IMR-90 (cell line): ENCODE measurements around the gene CBX8. TPM values are rescaled to one million over a fixed set of nuclear protein-coding genes. Genes with fewer than 3 reads are reported as not detected.

Experiments used
- ATAC-seq: fragments of 200-7000 bp; cut with Tn5 transposase; 2 replicates; pipeline ENCODE4 v1.9.1; 2020; ENCODE audit warnings: low read depth, mild to moderate bottlenecking, moderate library complexity
- BruUV-seq: library from RNA; stranded (reverse); fragments of 400-500 nt; replicated peaks from 2 replicates; lab custom pipeline; 2021; lab: Mats Ljungman, UMichigan
- CTCF ChIA-PET: fragments of 300-600 bp; formaldehyde crosslinking; extraction: SDS; loops from one replicate; lab custom pipeline; 2021; ENCODE audit warnings: antibody characterized with exemption; lab: Yijun Ruan, JAX
- POLR2A ChIA-PET: fragments of 300-600 bp; sonication (Branson Sonifier 250); formaldehyde crosslinking; loops from one replicate; lab custom pipeline; 2022; ENCODE audit warnings: antibody characterized with exemption; ENCODE audit not compliant: unreplicated experiment; lab: Charles Lee
- DNase-seq: peaks from one replicate; pipeline ENCODE4 v3.0.0; 2013
- H2AFZ ChIP-seq: replicated peaks from 2 replicates; pipeline ENCODE3; 2013; ENCODE audit warnings: low read length, mild to moderate bottlenecking; ENCODE audit not compliant: poor library complexity
- H2AK5ac ChIP-seq: 2 replicates; pipeline ENCODE4 v1.6.1; 2013; ENCODE audit warnings: low read depth, low read length, inconsistent platforms
- H2AK9ac ChIP-seq: replicated peaks from 2 replicates; pipeline ENCODE3; 2013; ENCODE audit warnings: mild to moderate bottlenecking, low read depth, low read length, moderate library complexity; ENCODE audit not compliant: poor library complexity
- H2BK120ac ChIP-seq: 2 replicates; pipeline ENCODE4 v1.6.1; 2013; ENCODE audit warnings: low read depth, low read length, inconsistent platforms
- H2BK15ac ChIP-seq: 3 replicates; pipeline ENCODE4 v1.6.1; 2013; ENCODE audit warnings: low read depth, low read length, inconsistent platforms
- H2BK20ac ChIP-seq: 2 replicates; pipeline ENCODE4 v1.6.1; 2013; ENCODE audit warnings: low read depth, mild to moderate bottlenecking, inconsistent platforms, low read length, moderate library complexity
- H2BK5ac ChIP-seq: 2 replicates; pipeline ENCODE4 v1.6.1; 2013; ENCODE audit warnings: mild to moderate bottlenecking, low read depth, low read length, inconsistent platforms; ENCODE audit not compliant: poor library complexity, severe bottlenecking
- H3K14ac ChIP-seq: replicated peaks from 2 replicates; pipeline ENCODE4 v1.6.1; 2013; ENCODE audit warnings: low read depth, low read length, inconsistent platforms
- H3K18ac ChIP-seq: 2 replicates; pipeline ENCODE4 v1.6.1; 2013; ENCODE audit warnings: low read depth, low read length, control low read depth
- H3K23ac ChIP-seq: 2 replicates; pipeline ENCODE4 v1.6.1; 2013; ENCODE audit warnings: low read depth, low read length, inconsistent platforms
- H3K27ac ChIP-seq: 2 replicates; pipeline ENCODE4 v1.5.1; 2013; ENCODE audit warnings: mild to moderate bottlenecking, control low read depth, low read length; ENCODE audit not compliant: insufficient read depth
- H3K27me3 ChIP-seq: 2 replicates; pipeline ENCODE4 v1.6.1; 2013; ENCODE audit warnings: low read length; ENCODE audit not compliant: control insufficient read depth, insufficient read depth
- H3K36me3 ChIP-seq: 2 replicates; pipeline ENCODE4 v1.6.1; 2013; ENCODE audit warnings: low read length, mixed read lengths; ENCODE audit not compliant: control insufficient read depth, insufficient read depth
- H3K4ac ChIP-seq: 2 replicates; pipeline ENCODE4 v1.6.1; 2013; ENCODE audit warnings: low read depth, low read length, inconsistent platforms
- H3K4me1 ChIP-seq: 2 replicates; pipeline ENCODE4 v1.6.1; 2013; ENCODE audit warnings: low read length, mixed read lengths; ENCODE audit not compliant: control insufficient read depth, insufficient read depth
- H3K4me2 ChIP-seq: 2 replicates; pipeline ENCODE4 v1.6.1; 2013; ENCODE audit warnings: low read depth, mild to moderate bottlenecking, control low read depth, low read length, moderate library complexity
- H3K4me3 ChIP-seq: 2 replicates; pipeline ENCODE4 v1.5.1; 2013; ENCODE audit warnings: low read depth, mild to moderate bottlenecking, control low read depth, low read length, moderate library complexity; ENCODE audit not compliant: insufficient read depth
- H3K56ac ChIP-seq: 2 replicates; pipeline ENCODE4 v1.6.1; 2013; ENCODE audit warnings: low read length, inconsistent platforms; ENCODE audit not compliant: insufficient read depth; ENCODE audit errors: extremely low read depth
- H3K79me1 ChIP-seq, 2 experiments: 2 replicates each; pipeline ENCODE4 v1.6.1; 2013; ENCODE audit warnings: low read length in 2 of 2, inconsistent platforms in 1 of 2, low read depth in 1 of 2
- H3K9ac ChIP-seq: 2 replicates; pipeline ENCODE4 v1.6.1; 2013; ENCODE audit warnings: low read depth, low read length, control low read depth
- H3K9me1 ChIP-seq: 2 replicates; pipeline ENCODE4 v1.6.1; 2013; ENCODE audit warnings: low read length, inconsistent platforms; ENCODE audit not compliant: insufficient read depth
- H3K9me3 ChIP-seq: 2 replicates; pipeline ENCODE4 v1.6.1; 2013; ENCODE audit warnings: low read length; ENCODE audit not compliant: control insufficient read depth, insufficient read depth
- H4K20me1 ChIP-seq: 2 replicates; pipeline ENCODE4 v1.6.1; 2013; ENCODE audit warnings: low read length, inconsistent platforms; ENCODE audit not compliant: insufficient read depth
- H4K5ac ChIP-seq: 2 replicates; pipeline ENCODE4 v1.6.1; 2013; ENCODE audit warnings: mild to moderate bottlenecking, low read depth, low read length, control low read depth
- H4K8ac ChIP-seq, 2 experiments: 2 replicates each; pipeline ENCODE4 v1.6.1; 2013; ENCODE audit warnings: low read depth in 2 of 2, low read length in 2 of 2, control low read depth in 1 of 2, inconsistent platforms in 1 of 2
- H4K91ac ChIP-seq: 2 replicates; pipeline ENCODE4 v1.6.1; 2013; ENCODE audit warnings: low read depth, low read length, inconsistent platforms; ENCODE audit not compliant: insufficient read depth
- BHLHE40 ChIP-seq: fragments of 150-350 bp; IDR thresholded peaks from 2 replicates; pipeline ENCODE4 v1.6.1; 2016; ENCODE audit warnings: mild to moderate bottlenecking, low read depth, low read length
- CEBPB ChIP-seq: IDR thresholded peaks from 2 replicates; pipeline ENCODE4 v1.6.1; 2012; ENCODE audit warnings: low read depth, low read length, improper control_type of control experiment
- CHD1 ChIP-seq: IDR thresholded peaks from 2 replicates; pipeline ENCODE4 v1.6.1; 2012; ENCODE audit warnings: low read depth, low read length, improper control_type of control experiment
- ELK1 ChIP-seq: fragments of 150-350 bp; IDR thresholded peaks from 2 replicates; pipeline ENCODE4 v1.6.1; 2016; ENCODE audit warnings: low read depth, mild to moderate bottlenecking, low read length, moderate library complexity, borderline replicate concordance
- FOS ChIP-seq: fragments of 150-350 bp; IDR thresholded peaks from 2 replicates; pipeline ENCODE4 v1.6.1; 2016; ENCODE audit warnings: low read depth, low read length
- MAFK ChIP-seq: IDR thresholded peaks from 2 replicates; pipeline ENCODE4 v1.6.1; 2012; ENCODE audit warnings: low read depth, low read length, improper control_type of control experiment
- MAZ ChIP-seq: IDR thresholded peaks from 2 replicates; pipeline ENCODE4 v1.6.1; 2012; ENCODE audit warnings: low read depth, mild to moderate bottlenecking, low read length, improper control_type of control experiment, moderate library complexity, borderline replicate concordance
- MXI1 ChIP-seq: IDR thresholded peaks from 2 replicates; pipeline ENCODE4 v1.6.1; 2012; ENCODE audit warnings: low read depth, mild to moderate bottlenecking, low read length, moderate library complexity, borderline replicate concordance
- NFE2L2 ChIP-seq: fragments of 150-350 bp; IDR thresholded peaks from 2 replicates; pipeline ENCODE4 v1.6.1; 2016; ENCODE audit warnings: low read depth, mild to moderate bottlenecking, low read length
- POLR2A ChIP-seq: IDR thresholded peaks from 2 replicates; pipeline ENCODE4 v1.6.1; 2012; ENCODE audit warnings: mild to moderate bottlenecking, low read depth, low read length
- RAD21 ChIP-seq: IDR thresholded peaks from 2 replicates; pipeline ENCODE4 v1.6.1; 2012; ENCODE audit warnings: low read length, improper control_type of control experiment
- RCOR1 ChIP-seq: IDR thresholded peaks from 2 replicates; pipeline ENCODE4 v1.6.1; 2012; ENCODE audit warnings: mild to moderate bottlenecking, low read length, improper control_type of control experiment; ENCODE audit not compliant: insufficient replicate concordance
- RFX5 ChIP-seq: IDR thresholded peaks from 2 replicates; pipeline ENCODE4 v1.8.0; 2012; ENCODE audit warnings: low read depth, mild to moderate bottlenecking, low read length, moderate library complexity
- SMC3 ChIP-seq: fragments of 150-350 bp; IDR thresholded peaks from 2 replicates; pipeline ENCODE4 v1.6.1; 2016; ENCODE audit warnings: low read depth, mild to moderate bottlenecking, antibody characterized with exemption, low read length, moderate library complexity
- USF2 ChIP-seq: fragments of 150-350 bp; IDR thresholded peaks from 2 replicates; pipeline ENCODE4 v1.6.1; 2017; ENCODE audit warnings: mild to moderate bottlenecking, antibody characterized with exemption, low read length, low read depth
- WGBS, 2 experiments: methylation state at CpG; one replicate each; pipeline versions ENCODE4 v1.1.5 to v1.1.7; 2013; ENCODE audit warnings: missing lambda C conversion rate in 2 of 2; ENCODE audit not compliant: insufficient read length in 1 of 2; ENCODE audit errors: extremely low coverage in 2 of 2; 5-methylcytosine and 5-hydroxymethylcytosine counted together
- dilution Hi-C: fragments of 300-500 bp; cut with HindIII; formaldehyde crosslinking; loops from one replicate; pipeline ENCODE4 v1.14.3; 2018; ENCODE audit warnings: low sequenced_read_pairs; ENCODE audit not compliant: unreplicated experiment
- in situ Hi-C: fragments of 300-500 bp; cut with MboI; formaldehyde crosslinking; loops from 3 replicates; pipeline ENCODE4 v1.14.3; 2019; ENCODE audit warnings: low sequenced_read_pairs, inconsistent platforms, mixed read lengths
- intact Hi-C: fragments of 100-400 bp; cut with micrococcal nuclease; formaldehyde crosslinking; loops from 2 replicates; pipeline ENCODE4 v1.10.0; 2022
- polyA plus RNA-seq, 3 experiments: library from polyadenylated mRNA; depleted of rRNA; stranded (reverse); fragments of >200 nt; gene quantifications; 2 replicates each; pipeline ENCODE4 v1.2.3, GENCODE V29; 2012; ENCODE audit warnings: low replicate concordance in 1 of 3
- total RNA-seq: library from RNA; depleted of rRNA; stranded (reverse); fragments of >200 nt; gene quantifications from 2 replicates; pipeline ENCODE4 v1.2.3, GENCODE V29; 2012
- TF ChIP-seq, protein P1 (sequence below): conservative IDR thresholded peaks from 2 replicates; pipeline ENCODE4 v1.5.1; 2012; ENCODE audit warnings: mild to moderate bottlenecking, low read depth, low read length, improper control_type of control experiment

CBX8 gene
- total and polyA plus RNA-seq, 2 of the 4 experiments (the other 2 are of a cell fraction): 3.2 to 5.4 TPM

DNA sequence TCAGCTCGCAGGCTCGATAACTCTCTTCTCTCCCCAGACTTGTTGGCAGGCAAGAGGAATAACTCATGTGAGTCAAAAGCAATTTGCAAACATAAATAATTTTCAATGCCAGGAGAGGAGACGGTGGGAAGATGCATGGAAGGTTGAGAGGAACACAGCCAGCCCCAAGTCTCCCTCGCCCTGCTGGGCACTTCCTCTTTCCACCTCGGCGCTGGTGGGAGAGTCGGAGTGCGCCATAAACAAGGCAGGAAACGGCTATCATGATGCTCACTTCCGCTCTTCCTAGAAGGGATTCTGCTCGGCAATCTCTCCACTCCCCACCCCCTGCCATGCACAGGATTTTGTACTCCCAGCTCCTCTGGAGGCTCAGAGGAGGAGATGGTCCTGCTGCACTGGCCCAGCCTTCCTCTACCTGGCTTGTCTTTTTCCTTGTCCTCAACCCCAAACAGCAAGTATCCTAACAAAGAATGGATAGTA is 29.4 kb upstream of the CBX8 start:
- Histone ChIP-seq H2AFZ (peak overlapping the region; percentile 81), H2BK20ac (no peak overlapping the region), H3K4me1 (peaks cover 5% of the 10 kb centered on the region; the same call in 1 of the 2 replicates), H2BK5ac (no peak overlapping the region), H4K20me1 (peaks cover 2% of the 10 kb centered on the region; the same call in 1 of the 2 replicates), H3K4ac (peak overlapping the region; percentile 67), H3K4me2 (peak overlapping the region; percentile 4), H2AK5ac (no peak overlapping the region), H3K9me1 (peaks cover 16% of the 10 kb centered on the region), H4K8ac (peak overlapping the region; percentile 17 to 83; a peak in 3 of 4 replicates), H3K36me3 (no peaks in the 10 kb centered on the region), H3K9ac (no peak overlapping the region), H3K79me1 (peaks cover 0 to 5% of the 10 kb centered on the region in 2 experiments; a peak in 1 of 4 replicates), H2BK15ac (no peak overlapping the region; the same call in 2 of the 3 replicates), H3K18ac (no peak overlapping the region), H2BK120ac (0 out of 2 replicates have a peak overlapping the region, but pooled peaks have one; percentile 44), H3K27ac (no peak overlapping the region), H3K27me3 (peaks cover 4% of the 10 kb centered on the region; the same call in 1 of the 2 replicates), H3K23ac (peak overlapping the region; percentile 71; the same call in 1 of the 2 replicates), H3K56ac (no peak overlapping the region), H3K14ac (peak overlapping the region; percentile 89), H4K5ac (peak overlapping the region; percentile 31), H3K4me3 (no peak overlapping the region), H4K91ac (no peak overlapping the region), H2AK9ac (no peak overlapping the region), H3K9me3 (no peaks in the 10 kb centered on the region)
- ATAC-seq: peak; percentile 70
- ChIA-PET POLR2A (no interaction called here), CTCF (interaction anchor here (1.0 kb wide), 1 partner anchor 9 kb away, joined by 3 read pairs; no protein-coding TSS in a partner anchor)
- WGBS, 2 experiments: no CpG with 5 or more reads among the region's 11 CpGs
- intact Hi-C loops (no loop called here), in situ Hi-C loops (no loop called here), dilution Hi-C loops (no loop called here)
- BruUV-seq: no TSS peak
- peak; percentile 40 for DNase-seq
- no peak for TF ChIP-seq CEBPB
- no peak for TF ChIP-seq POLR2A
- no peak for TF ChIP-seq RCOR1
- TF ChIP-seq MAZ: no peak
- no peak for TF ChIP-seq MAFK
- no peak for TF ChIP-seq NFE2L2
- no peak for TF ChIP-seq ELK1
- TF ChIP-seq RFX5: no peak
- no peak for TF ChIP-seq RAD21
- TF ChIP-seq BHLHE40: no peak
- TF ChIP-seq CHD1: no peak
- no peak for TF ChIP-seq SMC3
- TF ChIP-seq, protein P1, sequence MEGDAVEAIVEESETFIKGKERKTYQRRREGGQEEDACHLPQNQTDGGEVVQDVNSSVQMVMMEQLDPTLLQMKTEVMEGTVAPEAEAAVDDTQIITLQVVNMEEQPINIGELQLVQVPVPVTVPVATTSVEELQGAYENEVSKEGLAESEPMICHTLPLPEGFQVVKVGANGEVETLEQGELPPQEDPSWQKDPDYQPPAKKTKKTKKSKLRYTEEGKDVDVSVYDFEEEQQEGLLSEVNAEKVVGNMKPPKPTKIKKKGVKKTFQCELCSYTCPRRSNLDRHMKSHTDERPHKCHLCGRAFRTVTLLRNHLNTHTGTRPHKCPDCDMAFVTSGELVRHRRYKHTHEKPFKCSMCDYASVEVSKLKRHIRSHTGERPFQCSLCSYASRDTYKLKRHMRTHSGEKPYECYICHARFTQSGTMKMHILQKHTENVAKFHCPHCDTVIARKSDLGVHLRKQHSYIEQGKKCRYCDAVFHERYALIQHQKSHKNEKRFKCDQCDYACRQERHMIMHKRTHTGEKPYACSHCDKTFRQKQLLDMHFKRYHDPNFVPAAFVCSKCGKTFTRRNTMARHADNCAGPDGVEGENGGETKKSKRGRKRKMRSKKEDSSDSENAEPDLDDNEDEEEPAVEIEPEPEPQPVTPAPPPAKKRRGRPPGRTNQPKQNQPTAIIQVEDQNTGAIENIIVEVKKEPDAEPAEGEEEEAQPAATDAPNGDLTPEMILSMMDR: no peak
- no peak for TF ChIP-seq FOS
- TF ChIP-seq MXI1: no peak
- no peak for TF ChIP-seq USF2
